Suppressor macrophage (primary cell): ENCODE results near the gene AP3M1.
"Not testable (repeated sequence)": the region's sequence is repeated elsewhere in the genome, so short reads cannot be mapped to it uniquely, and the experiment has no call there.

ENCODE experiments used
- DNase-seq, 4 experiments: peaks; one replicate each; pipeline ENCODE4 v3.0.0-alpha.2; 2020 to 2022
- total RNA-seq, 17 experiments: gene quantifications; one replicate each; lab custom pipeline; 2026; ENCODE audit warnings: mixed read lengths in 6 of 17, inconsistent platforms in 3 of 17; lab: John Stamatoyannopoulos, UW

AP3M1 gene
- 28.6 to 117 (median 80.2) reads per million in 17 experiments for total RNA-seq

DNA sequence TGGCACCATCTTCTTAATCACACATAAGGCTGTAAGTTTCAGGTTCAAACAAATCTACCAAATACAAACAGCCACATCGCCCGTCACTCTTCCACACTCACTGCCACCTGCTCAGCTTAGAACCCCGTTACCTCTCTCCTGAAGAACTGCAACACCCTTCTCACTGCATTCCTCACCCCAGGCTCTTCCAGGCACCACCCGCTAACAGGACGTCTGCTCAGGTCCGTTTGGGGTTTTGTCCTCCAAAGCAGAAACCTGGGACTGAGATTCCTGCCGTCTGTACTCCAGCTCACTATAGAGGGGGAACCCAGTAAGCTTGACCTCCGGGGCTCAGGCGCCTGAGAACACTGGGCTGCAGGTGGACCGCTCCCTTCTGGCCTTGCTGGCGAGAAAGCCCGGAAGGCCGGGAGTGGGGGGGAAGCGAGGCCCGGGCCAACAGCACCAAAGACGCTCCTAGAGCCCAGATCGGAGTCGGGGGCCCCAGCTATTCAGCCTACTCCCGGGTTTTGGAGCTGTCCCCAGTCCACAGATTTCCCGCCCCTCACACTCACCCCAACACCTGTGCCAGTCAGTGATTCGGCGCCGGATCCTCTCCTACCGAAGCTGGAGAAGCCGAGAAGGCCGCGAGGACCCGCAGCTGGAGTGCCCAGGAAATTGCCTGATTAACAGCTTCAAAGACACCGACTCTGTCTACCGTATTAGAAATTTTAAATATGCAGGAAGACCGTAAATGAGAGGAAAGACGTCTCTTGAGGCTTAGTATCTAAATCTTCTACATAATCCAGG, at the start of gene AP3M1:
AP3M1 (minus strand) TSS at position 625 of the 786 bp plus-strand sequence. CDS start 12,449 bp downstream, outside the sequence.
- DNase-seq = peak in 1 of 4 experiments; percentile 90

DNA sequence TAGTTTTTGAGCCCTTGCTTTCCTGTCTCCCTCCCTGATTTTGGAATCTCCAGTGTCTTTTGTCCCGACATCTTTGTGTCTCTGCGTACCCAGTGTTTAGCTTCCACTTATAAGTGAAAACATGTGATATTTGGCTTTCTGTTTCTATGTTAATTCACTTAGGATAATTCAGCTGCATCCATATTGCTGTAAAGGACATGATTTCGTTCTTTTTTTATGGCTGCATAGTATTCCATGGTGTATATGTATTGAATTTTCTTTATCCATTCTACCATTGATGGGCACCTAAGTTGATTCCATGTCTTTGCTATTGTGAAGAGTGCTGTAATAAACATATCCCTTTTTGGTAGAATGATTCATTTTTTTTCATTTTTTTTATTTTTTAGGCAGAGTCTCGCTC, 48.7 kb upstream of the AP3M1 start:
- no peak for DNase-seq

GRCh38 chr10:74194999-74195398, 44.4 kb upstream of the AP3M1 start:
- DNase-seq = no peak

DNA sequence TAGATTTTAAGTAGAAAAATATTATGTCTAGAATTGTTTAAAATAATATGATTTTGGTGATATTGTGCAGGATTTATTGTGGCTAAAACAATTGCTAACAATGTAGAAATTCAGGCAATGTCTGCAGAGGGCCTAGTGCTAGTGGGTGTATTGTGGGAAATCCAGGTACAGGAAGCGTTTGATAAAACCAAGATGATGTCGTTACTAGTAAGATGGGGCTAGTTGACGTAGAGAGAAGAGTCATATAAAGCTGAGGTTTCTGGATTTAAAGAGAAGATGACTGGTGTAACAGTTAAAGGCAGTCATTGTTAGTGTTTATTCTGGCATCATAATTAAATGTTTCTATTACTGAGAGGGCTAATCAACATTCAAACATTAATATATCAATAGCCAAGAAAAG, 43.9 kb upstream of the AP3M1 start:
- DNase-seq = no peak

GRCh38 chr10:74190494-74190893, 39.9 kb upstream of the AP3M1 start:
- DNase-seq = no peak

DNA sequence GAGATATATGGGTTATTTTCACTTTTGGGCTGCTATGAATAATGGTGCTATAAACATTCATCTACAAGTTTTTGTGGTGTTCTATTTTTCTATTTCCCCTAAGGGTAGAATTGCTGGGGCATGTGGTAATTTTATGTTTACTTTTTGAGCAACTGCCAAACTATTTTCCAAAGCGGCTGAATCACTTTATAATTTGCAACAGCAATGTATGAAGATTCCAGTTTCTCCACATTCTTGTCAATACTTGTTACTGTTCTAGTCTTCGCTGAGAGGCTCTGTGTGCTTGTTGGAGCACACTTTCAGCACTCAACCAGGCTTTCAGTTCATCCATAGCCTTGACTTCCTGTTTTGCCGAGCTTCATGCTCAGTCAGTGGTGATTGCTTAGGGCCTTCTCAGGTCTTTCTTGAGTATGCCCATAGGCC, 39.4 kb upstream of the AP3M1 start:
- peak; percentile 45 to 69 (median 66) for DNase-seq

DNA sequence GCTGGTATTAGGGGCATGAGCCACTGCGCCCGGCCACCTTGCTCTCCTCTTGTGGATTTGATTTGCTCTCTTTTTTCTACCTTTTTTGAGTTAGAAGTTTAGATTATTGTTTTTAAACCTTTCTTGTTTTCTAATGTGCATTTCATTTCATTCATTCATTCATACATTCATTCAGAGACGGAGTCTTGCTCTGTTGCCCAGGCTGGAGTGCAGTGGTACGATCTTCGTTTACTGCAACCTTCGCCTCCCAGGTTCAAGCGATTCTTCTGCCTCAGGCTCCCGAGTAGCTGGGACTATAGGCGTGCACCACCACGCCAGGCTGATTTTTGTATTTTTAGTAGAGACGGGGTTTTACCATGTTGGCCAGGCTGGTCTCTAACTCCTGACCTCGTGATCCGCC, 38.0 kb upstream of the AP3M1 start:
- not testable (repeated sequence) for DNase-seq

- DNase-seq = no peak
Measured at GRCh38 chr10:74187237-74187636, 36.6 kb upstream of the AP3M1 start.

- DNase-seq = no peak
Measured at GRCh38 chr10:74186678-74187077, 36.0 kb upstream of the AP3M1 start.

GRCh38 chr10:74179111-74179710, 28.6 kb upstream of the AP3M1 start:
- DNase-seq = peak in 1 of 4 experiments; percentile 43

- DNase-seq = no peak
Measured at GRCh38 chr10:74178042-74178791, 27.6 kb upstream of the AP3M1 start.

GRCh38 chr10:74177140-74177677, 26.6 kb upstream of the AP3M1 start:
- DNase-seq = peak; percentile 57 to 70 (median 64)

DNA sequence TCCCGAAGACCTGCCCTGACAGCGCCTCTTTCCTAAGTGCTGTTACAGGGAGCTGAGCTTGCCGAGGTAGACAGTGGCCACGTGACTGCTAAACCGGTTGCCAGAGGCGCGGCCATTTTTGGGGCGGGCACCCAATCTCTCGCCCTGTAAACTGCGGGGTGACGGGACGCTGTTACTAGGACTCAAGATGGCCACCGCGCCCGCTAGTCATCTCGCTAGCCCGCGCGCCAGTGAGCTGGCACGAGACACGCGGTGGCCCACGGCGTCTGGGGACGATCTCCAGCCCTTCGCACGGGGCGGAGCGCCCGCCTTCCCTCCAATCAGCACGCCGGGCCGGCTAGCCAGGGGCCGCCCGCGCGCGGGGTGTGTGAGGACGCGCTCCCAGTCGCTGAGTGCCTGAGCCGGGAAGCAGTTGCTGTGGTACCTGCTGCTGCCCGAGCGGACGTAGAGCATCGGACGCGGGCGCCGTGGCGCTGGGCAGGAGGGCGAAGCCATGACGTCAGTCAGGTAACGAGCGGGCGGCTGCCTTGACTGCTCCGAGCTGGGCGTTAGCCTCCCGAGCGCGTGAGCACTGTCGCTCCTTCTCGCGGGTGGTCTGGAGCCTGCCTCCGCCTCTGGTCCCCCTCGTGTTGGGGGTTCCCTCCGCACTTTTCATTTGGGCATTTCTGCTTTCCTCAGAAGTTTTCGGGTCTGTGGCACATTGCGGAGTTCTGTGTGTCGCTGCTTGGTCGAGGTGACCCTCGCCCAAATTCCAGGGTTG, 25.9 kb upstream of the AP3M1 start:
- peak; percentile 99 for DNase-seq

GRCh38 chr10:74175510-74176379, 25.1 kb upstream of the AP3M1 start:
- no peak for DNase-seq

GRCh38 chr10:74174521-74174920, 23.9 kb upstream of the AP3M1 start:
- DNase-seq = peak in 1 of 4 experiments; percentile 50

GRCh38 chr10:74171625-74172024, 21.0 kb upstream of the AP3M1 start:
- no peak for DNase-seq

GRCh38 chr10:74167443-74167842, 16.8 kb upstream of the AP3M1 start:
- DNase-seq = peak in 3 of 4 experiments; percentile 39 to 46 (median 41)

DNA sequence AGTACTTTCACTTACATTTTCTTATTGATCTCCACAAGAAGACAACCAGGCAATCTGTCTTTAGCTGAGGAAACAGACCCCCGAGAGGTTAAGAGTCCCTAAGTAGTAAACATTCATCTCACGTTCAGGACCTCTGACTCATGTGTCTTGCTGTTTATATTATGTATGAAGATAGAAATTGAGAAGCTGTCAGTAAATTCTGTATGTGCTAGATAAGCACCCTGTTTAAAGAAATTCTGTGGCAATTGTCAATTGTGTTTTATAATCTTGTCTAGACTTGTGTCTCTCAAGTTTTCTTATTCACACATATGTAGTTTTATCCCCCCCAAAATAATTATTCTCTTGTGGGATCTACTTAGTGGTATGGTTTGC, 14.9 kb upstream of the AP3M1 start:
- peak in 1 of 4 experiments; percentile 24 for DNase-seq

- DNase-seq = no peak
Measured at GRCh38 chr10:74164716-74165529, 14.3 kb upstream of the AP3M1 start.
